ENCODE measurements around the gene RCSD1.

RCSD1 gene

DNA sequence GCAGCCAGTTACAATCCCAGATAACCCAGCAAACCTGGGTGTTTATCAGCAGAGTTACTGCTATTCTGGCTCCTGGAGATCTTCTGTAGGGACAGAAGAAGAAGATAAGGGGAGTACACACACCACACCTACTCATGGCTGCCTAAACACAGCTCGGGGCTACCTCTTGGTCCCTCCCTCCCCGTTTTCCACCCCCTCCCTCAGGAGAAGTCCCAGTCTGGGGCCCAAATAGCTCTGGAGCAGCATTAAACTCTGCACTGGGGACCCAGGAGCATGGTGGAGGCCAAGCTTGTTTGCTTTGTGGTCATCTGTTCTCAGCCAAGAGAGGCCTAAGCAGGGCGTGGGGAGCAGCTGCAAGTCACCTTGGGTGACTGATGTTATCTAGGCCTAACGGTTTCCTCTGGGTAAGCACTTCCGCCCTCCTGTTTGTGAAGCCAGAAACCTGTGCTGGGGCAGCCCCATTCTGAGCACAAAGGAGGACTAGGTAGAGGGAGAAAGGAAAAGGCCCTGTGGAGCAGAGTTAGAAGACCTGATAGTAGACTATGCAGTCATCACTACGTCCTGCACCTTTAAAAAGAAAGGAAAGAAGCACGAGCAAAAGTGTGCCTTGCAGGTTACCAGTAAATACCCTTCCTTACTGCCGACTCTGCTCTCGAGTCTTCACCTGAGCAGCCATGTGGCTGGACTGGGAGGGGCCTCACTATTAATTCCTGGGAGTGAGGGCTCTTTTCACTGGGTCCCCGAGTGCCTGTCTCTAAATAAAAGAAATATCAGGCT, 2.0 kb upstream of the RCSD1 start:
- DNase-seq (ENCODE audit: low spot score) = peak; percentile 86
- no peak for TF ChIP-seq CTCF (IDR thresholded peaks at IDR 0.05; ENCODE audit: extremely low read depth, missing control alignments)

- DNase-seq (ENCODE audit: low spot score) = peak; percentile 40
- no peak for TF ChIP-seq CTCF (IDR thresholded peaks at IDR 0.05; ENCODE audit: extremely low read depth, missing control alignments)
These were observed 1.1 kb upstream of the RCSD1 start for GRCh38 chr1:167628741-167629515.

DNA sequence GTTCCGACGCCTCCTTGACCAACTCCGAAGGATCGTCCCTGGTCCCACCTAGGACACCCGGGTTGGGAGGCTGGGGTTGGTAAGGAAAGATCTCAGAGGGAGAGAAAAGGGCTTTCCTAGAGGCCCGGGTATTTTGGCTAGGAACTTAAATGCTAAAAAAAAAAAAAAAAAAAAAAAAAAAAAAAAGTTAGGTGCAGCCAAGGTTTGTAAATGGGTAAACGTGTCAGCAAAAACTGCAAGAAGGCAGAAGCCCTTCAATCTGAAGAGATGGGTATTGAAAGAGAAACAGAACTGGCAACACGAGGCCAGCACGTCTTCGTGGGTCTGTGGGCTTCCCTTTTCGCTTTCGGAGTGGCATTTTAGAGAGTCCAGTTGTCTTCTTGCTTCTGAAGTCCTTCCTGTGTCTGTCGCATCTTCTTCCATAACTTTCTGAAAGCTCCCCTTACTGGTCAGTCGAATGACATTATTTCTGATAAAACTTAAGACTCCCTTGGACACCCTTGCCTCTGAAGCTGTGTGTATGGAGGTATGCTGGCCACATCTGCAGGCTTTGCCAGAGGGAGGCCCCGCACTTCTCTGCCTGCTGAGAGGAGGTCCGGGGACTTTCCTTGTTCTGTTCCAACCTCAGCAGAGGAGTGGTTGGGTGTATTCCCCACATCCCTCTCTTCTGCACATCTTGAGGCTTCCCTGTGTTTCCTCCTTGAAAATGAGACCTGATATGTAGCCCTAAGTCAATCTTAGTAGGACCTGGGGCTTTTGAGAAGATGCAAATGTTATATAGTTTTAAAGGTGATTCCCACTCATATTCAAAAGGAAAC, 745 bp downstream of the RCSD1 start:
- peak; percentile 61 for DNase-seq (ENCODE audit: low spot score)

GRCh38 chr1:167631386-167631935, 1.4 kb downstream of the RCSD1 start:
- DNase-seq (ENCODE audit: low spot score) = no peak
- no peak for TF ChIP-seq CTCF (IDR thresholded peaks at IDR 0.05; ENCODE audit: extremely low read depth, missing control alignments)

More for the DNA sequence above, 745 bp downstream of the RCSD1 start:
- TF ChIP-seq CTCF (IDR thresholded peaks at IDR 0.05; ENCODE audit: extremely low read depth, missing control alignments) = no peak

- TF ChIP-seq CTCF (IDR thresholded peaks at IDR 0.05; ENCODE audit: extremely low read depth, missing control alignments) = no peak
- DNase-seq (ENCODE audit: low spot score) = no peak
These were observed 2.0 kb downstream of the RCSD1 start for GRCh38 chr1:167631936-167632614.

- no peak for TF ChIP-seq CTCF (IDR thresholded peaks at IDR 0.05; ENCODE audit: extremely low read depth, missing control alignments)
These were observed 3.4 kb downstream of the RCSD1 start for GRCh38 chr1:167633258-167633944.

More at GRCh38 chr1:167633258-167633944, 3.4 kb downstream of the RCSD1 start:
- DNase-seq (ENCODE audit: low spot score) = no peak

Data from GM20000 (cell line).